K562 (cell line): ENCODE data around the gene GRXCR1. TPM values are rescaled to one million over a fixed set of nuclear protein-coding genes. Genes with fewer than 3 reads are reported as not detected.

Experiments
- EWSR1 ChIP-seq: fragments of 450-650 bp; IDR thresholded peaks from 2 replicates; pipeline ENCODE4 v1.6.1; 2018; ENCODE audit warnings: borderline replicate concordance, mild to moderate bottlenecking, low read depth, moderate library complexity; ENCODE audit not compliant: partially characterized antibody
- FOXK2 ChIP-seq, 2 experiments: fragments of 450-650 bp; IDR thresholded peaks in 1 of 2; conservative IDR thresholded peaks in 1 of 2; 2 replicates each; pipeline ENCODE4 v1.6.1; 2016; ENCODE audit warnings: low read depth in 2 of 2, mild to moderate bottlenecking in 1 of 2
- JUND ChIP-seq, 2 experiments: IDR thresholded peaks; 2 replicates in 1 of 2; 3 replicates in 1 of 2; pipeline ENCODE4 v1.6.1; 2011; ENCODE audit warnings: borderline replicate concordance in 2 of 2, low read depth in 2 of 2, low read length in 2 of 2, improper control_type of control experiment in 1 of 2, missing biosample characterization in 1 of 2, missing genetic modification characterization in 1 of 2, missing genetic modification reagents in 1 of 2
- MCM3 ChIP-seq: fragments of 450-650 bp; IDR thresholded peaks from 2 replicates; pipeline ENCODE4 v1.6.1; 2016
- SMAD3 ChIP-seq: fragments of 450-650 bp; formaldehyde crosslinking; conservative IDR thresholded peaks from 2 replicates; pipeline ENCODE4 v1.4.0; 2020; ENCODE audit warnings: mild to moderate bottlenecking
- TAF15 ChIP-seq: fragments of 200-400 bp; formaldehyde crosslinking; IDR thresholded peaks from 2 replicates; pipeline ENCODE4 v1.6.1; 2017; ENCODE audit warnings: mild to moderate bottlenecking, low read depth, low read length, moderate library complexity
- ZNF133 ChIP-seq: fragments of 250-450 bp; sonication (Bioruptor Pico); IDR thresholded peaks from 2 replicates; pipeline ENCODE4 v1.4.0; 2020; ENCODE audit warnings: mild to moderate bottlenecking
- polyA plus RNA-seq, 8 experiments: library from polyadenylated mRNA; depleted of rRNA in 4 of 8; stranded (reverse) in 5 of 8; unstranded in 3 of 8; fragments of >200 nt; fragmentation: Nextera tagmentation in 2 of 8; fragmentation: Illumina TruSeq in 1 of 8; extraction: Ambion mirVana in 2 of 8; extraction: Trizol in 1 of 8; gene quantifications; 2 replicates each; pipeline versions ENCODE4 v1.2.1 to v1.2.3, GENCODE V29; 2011 to 2014; ENCODE audit warnings: inconsistent platforms in 1 of 8, missing spikeins in 1 of 8
- total RNA-seq, 7 experiments: library from RNA; depleted of rRNA in 6 of 7; stranded (reverse); fragments of >200 nt in 6 of 7; fragmentation: Illumina TruSeq in 2 of 7; extraction: Trizol in 2 of 7; gene quantifications; 2 replicates each; pipeline versions ENCODE4 v1.2.1 to v1.2.3, GENCODE V29; 2011 to 2021; ENCODE audit warnings: low replicate concordance in 1 of 7
- TF ChIP-seq, protein P1 (sequence below): sonication (generic); formaldehyde crosslinking; IDR thresholded peaks from 2 replicates; pipeline ENCODE4 v1.8.0; 2023; ENCODE audit warnings: missing genetic modification reagents, mild to moderate bottlenecking, borderline replicate concordance
- TF ChIP-seq, protein P2 (sequence below): sonication (generic); formaldehyde crosslinking; IDR thresholded peaks from 2 replicates; pipeline ENCODE4 v1.8.0; 2022; ENCODE audit warnings: mild to moderate bottlenecking, low read depth, missing genetic modification reagents

Gene GRXCR1
- total and polyA plus RNA-seq, 9 of the 15 experiments (the other 6 are each of a cell fraction or from before 2014, with no cell fraction given): not detected

DNA sequence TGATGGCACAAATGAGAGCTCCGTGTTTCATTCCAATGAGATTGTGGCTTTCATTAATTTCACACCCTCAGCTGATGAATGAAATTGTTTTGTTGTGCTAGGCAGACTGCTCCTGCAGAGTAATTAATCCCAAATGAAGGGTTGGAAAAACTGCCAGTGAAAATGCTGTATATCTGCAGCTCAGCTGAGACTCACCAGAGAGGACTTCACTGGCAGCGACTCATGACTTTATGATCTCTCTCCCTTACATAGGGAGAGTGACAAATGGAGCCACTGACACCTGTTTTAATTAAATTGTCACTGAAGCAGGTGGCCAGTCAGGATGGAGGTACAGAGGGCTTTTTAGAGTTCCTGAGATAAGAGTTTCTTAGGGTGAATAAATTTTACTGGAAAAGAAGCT lies 24.8 kb downstream of the GRXCR1 start (continued):
- TF ChIP-seq JUND (IDR thresholded peaks at IDR 0.05; ENCODE audit: borderline replicate concordance, low read depth, low read length) (no peak), JUND (tag; IDR thresholded peaks at IDR 0.05; ENCODE audit: borderline replicate concordance, low read depth, low read length) (no peak), ZNF133 (no peak), EWSR1 (no peak), SMAD3 (CRISPR knock-in tag) (no peak), FOXK2 (conservative IDR thresholded peaks at IDR 0.05 in 1 of 2, IDR thresholded peaks at IDR 0.05 in 1 of 2; ENCODE audit: low read depth in 2 of 2) (no peak), MCM3 (no peak), TAF15 (no peak)
- TF ChIP-seq, protein P1, sequence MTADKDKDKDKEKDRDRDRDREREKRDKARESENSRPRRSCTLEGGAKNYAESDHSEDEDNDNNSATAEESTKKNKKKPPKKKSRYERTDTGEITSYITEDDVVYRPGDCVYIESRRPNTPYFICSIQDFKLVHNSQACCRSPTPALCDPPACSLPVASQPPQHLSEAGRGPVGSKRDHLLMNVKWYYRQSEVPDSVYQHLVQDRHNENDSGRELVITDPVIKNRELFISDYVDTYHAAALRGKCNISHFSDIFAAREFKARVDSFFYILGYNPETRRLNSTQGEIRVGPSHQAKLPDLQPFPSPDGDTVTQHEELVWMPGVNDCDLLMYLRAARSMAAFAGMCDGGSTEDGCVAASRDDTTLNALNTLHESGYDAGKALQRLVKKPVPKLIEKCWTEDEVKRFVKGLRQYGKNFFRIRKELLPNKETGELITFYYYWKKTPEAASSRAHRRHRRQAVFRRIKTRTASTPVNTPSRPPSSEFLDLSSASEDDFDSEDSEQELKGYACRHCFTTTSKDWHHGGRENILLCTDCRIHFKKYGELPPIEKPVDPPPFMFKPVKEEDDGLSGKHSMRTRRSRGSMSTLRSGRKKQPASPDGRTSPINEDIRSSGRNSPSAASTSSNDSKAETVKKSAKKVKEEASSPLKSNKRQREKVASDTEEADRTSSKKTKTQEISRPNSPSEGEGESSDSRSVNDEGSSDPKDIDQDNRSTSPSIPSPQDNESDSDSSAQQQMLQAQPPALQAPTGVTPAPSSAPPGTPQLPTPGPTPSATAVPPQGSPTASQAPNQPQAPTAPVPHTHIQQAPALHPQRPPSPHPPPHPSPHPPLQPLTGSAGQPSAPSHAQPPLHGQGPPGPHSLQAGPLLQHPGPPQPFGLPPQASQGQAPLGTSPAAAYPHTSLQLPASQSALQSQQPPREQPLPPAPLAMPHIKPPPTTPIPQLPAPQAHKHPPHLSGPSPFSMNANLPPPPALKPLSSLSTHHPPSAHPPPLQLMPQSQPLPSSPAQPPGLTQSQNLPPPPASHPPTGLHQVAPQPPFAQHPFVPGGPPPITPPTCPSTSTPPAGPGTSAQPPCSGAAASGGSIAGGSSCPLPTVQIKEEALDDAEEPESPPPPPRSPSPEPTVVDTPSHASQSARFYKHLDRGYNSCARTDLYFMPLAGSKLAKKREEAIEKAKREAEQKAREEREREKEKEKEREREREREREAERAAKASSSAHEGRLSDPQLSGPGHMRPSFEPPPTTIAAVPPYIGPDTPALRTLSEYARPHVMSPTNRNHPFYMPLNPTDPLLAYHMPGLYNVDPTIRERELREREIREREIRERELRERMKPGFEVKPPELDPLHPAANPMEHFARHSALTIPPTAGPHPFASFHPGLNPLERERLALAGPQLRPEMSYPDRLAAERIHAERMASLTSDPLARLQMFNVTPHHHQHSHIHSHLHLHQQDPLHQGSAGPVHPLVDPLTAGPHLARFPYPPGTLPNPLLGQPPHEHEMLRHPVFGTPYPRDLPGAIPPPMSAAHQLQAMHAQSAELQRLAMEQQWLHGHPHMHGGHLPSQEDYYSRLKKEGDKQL: no peak
- TF ChIP-seq, protein P2, sequence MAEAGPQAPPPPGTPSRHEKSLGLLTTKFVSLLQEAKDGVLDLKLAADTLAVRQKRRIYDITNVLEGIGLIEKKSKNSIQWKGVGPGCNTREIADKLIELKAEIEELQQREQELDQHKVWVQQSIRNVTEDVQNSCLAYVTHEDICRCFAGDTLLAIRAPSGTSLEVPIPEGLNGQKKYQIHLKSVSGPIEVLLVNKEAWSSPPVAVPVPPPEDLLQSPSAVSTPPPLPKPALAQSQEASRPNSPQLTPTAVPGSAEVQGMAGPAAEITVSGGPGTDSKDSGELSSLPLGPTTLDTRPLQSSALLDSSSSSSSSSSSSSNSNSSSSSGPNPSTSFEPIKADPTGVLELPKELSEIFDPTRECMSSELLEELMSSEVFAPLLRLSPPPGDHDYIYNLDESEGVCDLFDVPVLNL (CRISPR knock-in tag): no peak
